ENCODE measurements around the gene BUD23.

BUD23 gene

GRCh38 chr7:73685311-73685710 lies 1.9 kb downstream of the BUD23 start:
- DNase-seq (ENCODE audit: low read depth), result no peak

GRCh38 chr7:73688288-73688687 lies 4.9 kb downstream of the BUD23 start:
- no peak for DNase-seq (ENCODE audit: low read depth)
- H3K4me3 ChIP-seq (ENCODE audit: control insufficient read depth, low read depth, low read length), result no peak overlapping the region
- no peak for TF ChIP-seq CTCF (IDR thresholded peaks at IDR 0.05; ENCODE audit: control insufficient read depth, insufficient read depth, low read depth, low read length, missing control alignments)

More at GRCh38 chr7:73685311-73685710, 1.9 kb downstream of the BUD23 start:
- no peak for TF ChIP-seq CTCF (IDR thresholded peaks at IDR 0.05; ENCODE audit: control insufficient read depth, insufficient read depth, low read depth, low read length, missing control alignments)
- H3K4me3 ChIP-seq (ENCODE audit: control insufficient read depth, low read depth, low read length), result no peak overlapping the region

GRCh38 chr7:73690646-73691045 lies 7.2 kb downstream of the BUD23 start:
- no peak for DNase-seq (ENCODE audit: low read depth)
- H3K4me3 ChIP-seq (ENCODE audit: control insufficient read depth, low read depth, low read length), result no peak overlapping the region
- TF ChIP-seq CTCF (IDR thresholded peaks at IDR 0.05; ENCODE audit: control insufficient read depth, insufficient read depth, low read depth, low read length, missing control alignments), result no peak

- no peak overlapping the region for H3K4me3 ChIP-seq (ENCODE audit: control insufficient read depth, low read depth, low read length)
- no peak for TF ChIP-seq CTCF (IDR thresholded peaks at IDR 0.05; ENCODE audit: control insufficient read depth, insufficient read depth, low read depth, low read length, missing control alignments)
- DNase-seq (ENCODE audit: low read depth), result no peak
Measured at GRCh38 chr7:73696372-73696771, 13.0 kb downstream of the BUD23 start.

GRCh38 chr7:73698410-73698809 lies 15.0 kb downstream of the BUD23 start:
- no peak for TF ChIP-seq CTCF (IDR thresholded peaks at IDR 0.05; ENCODE audit: control insufficient read depth, insufficient read depth, low read depth, low read length, missing control alignments)

GRCh38 chr7:73699370-73700068 lies 16.1 kb downstream of the BUD23 start:
- DNase-seq (ENCODE audit: low read depth), result no peak
- no peak for TF ChIP-seq CTCF (IDR thresholded peaks at IDR 0.05; ENCODE audit: control insufficient read depth, insufficient read depth, low read depth, low read length, missing control alignments)
- H3K4me3 ChIP-seq (ENCODE audit: control insufficient read depth, low read depth, low read length), result no peak overlapping the region

More at GRCh38 chr7:73698410-73698809, 15.0 kb downstream of the BUD23 start:
- H3K4me3 ChIP-seq (ENCODE audit: control insufficient read depth, low read depth, low read length), result no peak overlapping the region
- DNase-seq (ENCODE audit: low read depth), result no peak
